Stimulated activated CD4-positive, alpha-beta T cell treated with anti-CD3 and anti-CD28 coated beads, TNF-alpha, amount 100 ng/mL, for 48 hours (primary cell): ENCODE measurements around the gene TTC23.
A peak's percentile ranks its signal among the peaks of the same experiment; 100 is the strongest.
"Not testable (repeated sequence)": the region's sequence is repeated elsewhere in the genome, so short reads cannot be mapped to it uniquely, and the experiment has no call there.

Experiments used
- DNase-seq, 3 donors: peaks; one replicate each; pipeline ENCODE4 v3.0.0-alpha.2; 2020; ENCODE audit warnings: low read depth in 3 of 3

TTC23 gene

DNA sequence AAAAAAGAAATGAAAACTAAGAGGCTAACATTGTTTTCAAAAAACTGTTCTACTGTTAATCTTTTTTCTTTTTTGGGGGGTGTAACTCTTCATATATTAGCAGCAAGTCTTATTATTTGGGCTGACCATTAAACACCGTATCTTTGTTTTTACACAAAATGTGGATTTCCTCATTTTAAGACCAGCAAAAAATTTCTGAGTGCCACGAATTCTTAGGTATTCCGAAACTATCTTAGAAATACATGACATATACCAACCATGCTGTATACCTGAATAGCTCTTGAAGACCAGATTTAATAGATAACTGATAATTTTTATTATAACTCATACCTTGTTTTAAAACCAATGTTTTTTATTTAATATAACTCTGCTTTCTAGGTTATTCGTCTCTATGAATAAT lies 620 bp upstream of the TTC23 start:
- no peak for DNase-seq

DNA sequence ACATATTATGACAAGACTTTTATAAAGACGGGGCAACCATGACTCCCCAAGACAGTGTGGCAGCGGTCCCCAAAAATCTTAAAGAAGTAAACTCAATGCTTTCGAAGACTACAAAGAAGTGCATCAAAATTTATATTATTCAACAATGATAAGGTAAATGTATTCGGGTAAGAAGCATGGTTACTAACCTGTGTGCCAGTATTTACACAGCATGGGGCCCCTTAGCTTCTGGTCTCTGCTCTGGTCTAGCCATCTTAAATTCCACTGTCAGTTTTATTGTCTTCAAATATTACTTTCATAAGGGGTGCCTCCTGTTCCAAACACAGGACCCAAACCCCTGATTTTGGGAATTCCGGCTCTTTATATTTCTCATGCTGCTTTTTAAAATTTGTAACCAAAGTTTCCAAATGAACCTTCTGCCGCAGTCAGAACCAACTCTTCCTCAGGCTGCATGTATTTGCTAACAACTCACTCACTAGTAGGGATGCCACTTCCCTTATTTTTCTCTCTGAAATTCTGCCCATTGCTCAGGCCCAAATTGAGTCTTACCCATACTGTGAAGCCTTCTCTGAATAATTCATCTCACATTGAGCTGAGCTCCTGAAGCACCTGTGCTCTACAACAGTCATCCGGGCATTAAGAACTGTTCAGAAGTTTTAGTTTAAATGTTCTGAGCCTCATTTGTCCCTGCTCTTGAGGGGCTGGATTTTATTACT lies 1.2 kb downstream of the TTC23 start:
- no peak for DNase-seq

DNA sequence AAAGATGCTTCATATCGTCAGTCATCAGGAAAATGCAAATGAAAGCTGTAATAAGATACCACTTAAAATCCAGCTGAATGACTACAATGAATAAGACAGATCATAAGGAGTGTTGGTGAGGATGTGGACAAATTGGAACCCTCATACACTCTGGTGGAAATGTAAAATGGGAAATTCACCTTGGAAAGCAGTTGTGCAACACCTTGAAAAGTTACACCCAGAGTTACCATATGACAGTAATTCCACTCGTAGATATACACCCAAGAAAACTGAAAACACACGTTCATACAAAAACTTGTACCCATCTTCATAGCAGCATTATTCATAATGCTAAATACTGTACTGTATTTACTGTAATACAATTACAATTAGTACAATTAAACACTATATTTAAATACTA lies 2.3 kb downstream of the TTC23 start:
- no peak for DNase-seq

DNA sequence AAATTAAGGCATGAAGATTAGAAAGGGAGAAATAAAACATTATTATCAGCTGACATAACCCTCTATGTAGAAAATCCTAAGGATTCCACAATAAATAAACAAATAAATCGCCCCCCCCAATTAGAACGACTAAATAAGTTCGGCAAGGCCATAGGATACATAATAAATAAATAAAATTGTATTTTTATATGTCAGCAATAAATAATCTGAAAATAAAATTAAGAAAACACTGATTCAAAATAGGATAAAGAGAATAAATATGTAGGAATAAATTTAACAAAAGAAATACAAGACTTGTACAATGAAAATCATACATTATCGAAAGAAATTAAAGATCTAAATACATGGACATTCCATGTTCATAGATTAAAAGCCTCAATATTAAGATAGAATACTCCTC lies 5.1 kb downstream of the TTC23 start:
- no peak for DNase-seq

DNA sequence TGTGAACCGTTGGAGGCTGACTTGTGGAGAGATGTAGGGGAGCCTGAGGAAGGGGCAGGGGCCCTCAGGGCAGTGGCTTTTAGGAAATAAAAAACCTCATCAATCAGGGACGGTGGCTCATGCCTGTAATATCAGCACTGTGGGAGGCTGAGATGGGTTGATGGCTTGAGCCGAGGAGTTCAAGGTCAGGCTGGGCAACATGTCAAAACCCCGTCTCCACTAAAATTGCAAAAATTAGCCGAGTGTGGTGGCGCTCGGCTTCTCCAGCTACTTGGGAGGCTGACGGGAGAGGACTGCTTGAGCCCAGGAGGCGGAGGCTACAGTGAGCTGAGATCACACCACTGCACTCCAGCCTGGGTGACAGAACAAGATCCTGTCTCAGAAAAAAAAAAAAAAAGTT lies 7.6 kb downstream of the TTC23 start:
- no peak for DNase-seq

DNA sequence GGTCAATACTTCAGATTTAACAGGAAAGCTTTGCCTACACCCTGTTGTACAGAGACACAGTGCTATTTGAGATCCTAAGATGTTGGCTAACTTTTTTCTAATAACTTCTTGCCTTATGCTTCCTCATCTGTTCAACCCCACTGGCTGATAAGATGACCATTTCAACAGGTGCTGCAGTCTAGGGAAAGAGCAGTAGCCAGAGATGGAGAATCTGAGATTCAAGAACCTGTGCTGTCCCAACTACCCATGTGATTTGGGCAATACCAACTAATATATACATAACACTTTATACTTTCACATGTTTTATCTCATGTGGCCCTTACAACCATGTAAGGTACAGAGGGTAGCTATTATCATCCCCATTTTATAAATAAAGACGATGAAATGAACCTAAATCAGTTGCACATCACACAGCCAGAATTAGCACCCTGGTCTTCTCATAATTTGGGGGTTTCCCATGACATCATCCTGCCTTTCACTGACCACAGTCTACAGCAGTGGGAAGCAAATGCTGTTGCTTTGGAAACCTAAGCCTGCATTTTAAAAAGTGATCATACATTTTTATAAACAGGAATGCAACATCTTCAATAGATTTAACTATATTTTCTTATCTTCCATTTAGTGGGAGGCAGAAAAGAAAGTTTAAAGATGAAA lies 9.7 kb downstream of the TTC23 start:
- DNase-seq: no peak

DNA sequence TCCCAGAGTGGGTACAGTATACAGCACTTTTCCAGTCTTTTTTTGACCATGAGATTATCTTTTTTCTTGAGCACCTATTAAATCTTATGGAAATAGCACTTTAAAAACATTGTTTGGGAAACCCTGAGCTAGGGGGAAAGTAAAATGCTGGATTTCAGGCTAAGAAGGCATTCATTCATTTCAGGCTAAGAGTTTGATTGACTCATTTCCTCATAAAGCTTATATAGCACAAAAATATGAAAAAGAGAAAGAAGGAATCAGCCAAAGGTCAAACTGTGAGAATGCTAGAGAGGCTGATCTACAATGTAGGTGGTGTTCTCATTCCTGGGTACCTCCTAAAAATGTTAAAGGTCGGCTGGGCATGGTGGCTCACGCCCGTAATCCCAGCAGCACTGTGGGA lies 10.5 kb downstream of the TTC23 start:
- no peak for DNase-seq

DNA sequence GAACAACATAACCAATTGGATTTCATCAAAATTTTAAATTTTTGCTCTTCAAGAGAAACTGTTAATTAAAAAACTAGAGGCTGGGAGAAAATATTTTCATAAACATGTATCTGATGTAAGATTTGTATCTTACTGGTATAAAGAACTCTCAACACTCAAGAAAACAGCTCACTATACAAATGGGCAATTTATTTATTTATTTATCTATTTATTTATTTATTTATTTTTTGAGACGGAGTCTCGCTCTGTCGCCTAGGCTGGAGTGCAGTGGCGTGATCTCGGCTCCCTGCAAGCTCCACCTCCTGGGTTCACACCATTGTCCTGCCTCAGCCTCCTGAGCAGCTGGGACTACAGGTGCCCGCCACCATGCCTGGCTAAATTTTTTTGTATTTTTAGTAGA lies 15.2 kb downstream of the TTC23 start:
- not testable (repeated sequence) for DNase-seq

DNA sequence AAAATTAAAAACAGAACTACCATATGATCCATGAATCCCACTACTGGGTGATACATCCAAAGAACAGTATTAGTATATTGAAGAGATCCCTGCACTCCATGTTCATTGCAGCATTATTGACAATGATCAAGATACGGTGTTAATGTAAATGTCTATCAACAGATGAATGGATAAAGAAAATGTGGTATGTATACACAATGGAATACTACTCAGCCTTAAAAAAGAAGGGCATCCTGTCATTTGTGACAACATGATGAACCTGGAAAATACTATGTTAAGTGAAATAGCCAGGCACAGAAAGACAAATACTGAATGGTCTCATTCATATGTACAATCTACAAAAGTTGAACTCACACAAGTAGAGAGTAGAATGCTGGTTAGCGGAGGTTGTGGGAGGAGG lies 16.6 kb downstream of the TTC23 start:
- no peak for DNase-seq

DNA sequence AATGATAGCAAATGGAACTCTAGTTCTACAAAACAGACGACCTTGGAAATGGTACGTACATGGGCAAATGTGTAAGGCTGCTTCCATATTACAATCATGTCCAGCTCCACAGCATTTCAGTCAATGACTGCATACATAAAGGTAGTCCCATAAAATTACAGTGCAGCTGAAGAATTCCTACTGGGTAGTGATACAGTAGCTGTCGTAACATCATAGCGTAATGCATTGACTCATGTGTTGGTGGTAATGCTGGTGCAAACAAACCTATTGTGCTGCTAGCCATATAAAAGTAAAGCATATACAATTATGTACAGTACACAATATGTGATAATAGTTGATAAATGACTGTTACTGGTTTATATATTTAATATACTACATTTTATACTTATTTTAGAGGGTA lies 18.5 kb downstream of the TTC23 start:
- DNase-seq: no peak

DNA sequence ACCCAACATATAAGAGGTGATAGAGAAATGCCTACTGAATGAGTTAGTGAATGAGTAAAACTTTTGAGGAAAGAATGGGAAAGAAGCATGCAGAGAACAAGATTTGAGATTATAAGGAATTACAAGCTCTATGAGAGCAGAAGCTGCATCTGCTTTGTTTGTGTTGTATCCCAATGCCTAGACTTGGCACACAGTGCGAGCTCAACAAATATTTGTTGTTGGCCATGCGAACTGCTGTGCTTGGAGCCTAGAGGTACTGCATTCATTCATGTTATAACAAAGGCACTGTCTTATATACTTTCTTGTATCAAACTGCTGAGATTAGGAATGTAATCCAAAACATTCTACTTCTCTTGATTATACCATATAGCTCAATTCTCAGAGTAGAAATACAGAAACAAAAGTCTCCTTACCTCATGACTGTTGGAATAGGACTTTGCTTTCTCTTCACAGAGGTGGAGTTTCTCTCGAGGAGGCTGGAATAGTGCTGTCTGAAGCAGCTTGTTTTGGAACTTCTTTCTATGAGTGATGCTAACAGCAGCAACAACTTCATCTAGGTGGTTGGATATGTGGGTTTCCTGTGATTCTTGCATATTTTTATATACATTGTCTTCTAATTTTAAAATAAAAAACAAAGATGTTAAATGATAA lies 21.1 kb downstream of the TTC23 start:
- DNase-seq: no peak

DNA sequence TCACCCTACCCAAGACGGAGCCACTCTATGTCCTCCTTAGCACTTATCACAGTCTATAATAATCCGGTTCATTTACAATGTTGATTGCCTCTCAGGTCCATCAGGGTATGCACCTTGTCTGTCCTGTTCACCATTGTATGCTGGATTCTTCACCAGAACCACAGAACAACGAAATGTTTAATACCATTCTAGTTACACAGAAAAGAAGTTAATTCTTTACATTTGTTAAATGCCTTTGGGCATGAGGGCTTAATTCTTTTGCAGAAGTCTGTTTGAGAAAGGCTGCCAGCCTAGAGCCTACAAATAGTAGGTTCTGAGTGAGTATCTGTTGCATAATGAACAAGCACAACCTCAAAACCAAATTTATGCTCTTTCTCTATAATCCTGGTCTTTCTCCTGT lies 22.6 kb downstream of the TTC23 start:
- no peak for DNase-seq

DNA sequence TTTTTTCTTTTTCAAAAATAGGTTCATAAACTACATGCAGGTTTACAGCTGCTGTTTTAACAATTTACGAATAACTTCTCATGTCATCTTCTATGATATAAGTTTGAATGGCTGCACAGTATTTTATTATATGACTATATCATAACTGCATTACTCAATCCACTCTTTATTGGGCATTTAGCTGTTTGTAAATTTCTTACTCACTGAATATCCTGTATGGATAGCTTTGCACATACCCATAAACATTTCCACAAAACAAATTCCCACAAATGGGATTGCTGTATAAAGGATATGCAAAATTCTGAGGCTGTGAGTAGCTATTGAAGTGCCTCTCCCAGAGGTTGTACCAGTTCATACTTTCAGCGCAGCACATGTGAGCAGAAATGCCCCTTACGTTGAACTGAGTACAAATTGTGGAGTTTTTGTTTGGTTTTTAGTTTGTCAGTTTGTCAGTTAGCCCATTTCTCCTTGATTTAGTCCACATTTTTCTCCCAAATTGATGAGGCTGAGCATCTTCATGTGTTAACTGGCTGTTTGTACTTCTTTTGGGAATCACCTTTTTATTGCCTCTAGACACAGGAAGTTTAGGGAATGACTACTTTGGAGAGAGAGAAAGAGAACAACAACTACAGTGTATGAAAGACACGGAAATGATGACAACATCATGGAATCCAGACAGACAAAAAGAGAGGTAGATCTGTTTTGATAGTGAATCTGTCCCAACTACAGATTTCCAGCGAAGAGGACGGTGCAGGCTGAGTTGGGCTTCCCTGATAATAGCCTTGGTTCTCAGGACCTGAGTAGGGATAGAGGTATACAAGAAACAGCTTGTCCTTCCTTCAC lies 24.8 kb downstream of the TTC23 start:
- no peak for DNase-seq

DNA sequence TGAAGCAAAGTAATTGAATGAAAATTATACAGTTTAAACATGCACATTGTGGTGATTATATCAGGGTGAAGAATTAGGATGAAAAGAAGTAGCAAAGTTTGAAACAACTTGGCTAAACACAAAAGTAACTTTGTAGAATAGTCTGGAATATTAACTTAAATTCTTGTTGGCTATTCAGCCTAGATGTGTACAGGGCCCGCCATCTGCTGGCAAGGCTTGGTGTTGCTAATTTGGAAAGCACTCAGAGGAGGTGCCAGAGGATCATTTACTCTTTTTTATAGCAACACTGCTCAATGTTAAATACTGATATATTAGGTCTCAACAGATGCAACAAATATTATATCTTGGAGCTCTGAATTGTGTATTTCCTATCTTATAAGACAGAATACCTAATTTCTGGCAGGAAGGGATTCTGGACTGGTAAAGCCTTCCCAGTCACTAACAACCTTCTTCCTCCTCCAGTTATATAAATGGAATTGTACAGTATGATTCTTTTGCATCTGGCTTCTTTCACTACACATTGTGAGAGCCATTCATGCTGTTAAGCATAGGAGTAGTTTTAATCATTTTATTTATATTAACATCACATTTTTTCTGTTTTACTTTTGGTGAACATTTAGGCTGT lies 36.1 kb downstream of the TTC23 start:
- DNase-seq: peak; percentile 20 to 53 (median 46)

DNA sequence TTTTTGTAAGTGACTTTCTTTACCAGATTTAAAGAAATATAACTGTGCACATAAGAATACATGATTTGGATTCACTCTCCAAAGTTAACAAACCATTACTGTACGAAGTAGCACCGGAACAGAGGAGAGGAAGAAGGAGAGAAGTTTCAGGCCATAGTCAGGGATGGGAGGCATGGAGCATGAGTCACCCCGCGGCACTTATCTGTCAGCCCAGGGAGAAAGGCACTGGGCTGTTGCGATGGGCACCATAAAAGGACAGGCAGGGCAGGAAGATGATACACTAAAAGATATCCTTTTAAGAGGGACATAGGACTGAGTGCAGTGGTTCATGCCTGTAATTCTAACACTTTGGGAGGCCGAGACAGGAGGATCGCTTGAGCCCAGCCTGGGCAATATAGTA lies 37.0 kb downstream of the TTC23 start:
- DNase-seq: no peak

DNA sequence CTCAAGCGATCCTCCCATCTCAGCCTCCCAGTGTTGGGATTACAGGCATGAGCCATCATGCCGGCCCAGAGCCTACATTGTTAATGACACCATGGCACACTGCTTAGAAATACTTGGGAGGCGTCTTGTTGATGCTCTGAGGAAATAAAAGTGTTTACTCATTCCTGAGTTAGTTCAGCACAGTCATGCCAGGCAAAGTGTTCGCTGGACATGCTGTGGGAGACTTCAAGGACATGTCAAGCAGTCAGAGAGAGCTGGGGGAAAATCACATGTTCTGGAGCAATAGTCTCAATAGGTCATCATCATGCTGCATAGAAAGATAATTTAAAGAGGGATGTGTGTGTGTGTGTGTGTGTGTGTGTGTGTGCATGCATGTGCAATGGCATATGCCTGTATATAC lies 37.5 kb downstream of the TTC23 start:
- no peak for DNase-seq

DNA sequence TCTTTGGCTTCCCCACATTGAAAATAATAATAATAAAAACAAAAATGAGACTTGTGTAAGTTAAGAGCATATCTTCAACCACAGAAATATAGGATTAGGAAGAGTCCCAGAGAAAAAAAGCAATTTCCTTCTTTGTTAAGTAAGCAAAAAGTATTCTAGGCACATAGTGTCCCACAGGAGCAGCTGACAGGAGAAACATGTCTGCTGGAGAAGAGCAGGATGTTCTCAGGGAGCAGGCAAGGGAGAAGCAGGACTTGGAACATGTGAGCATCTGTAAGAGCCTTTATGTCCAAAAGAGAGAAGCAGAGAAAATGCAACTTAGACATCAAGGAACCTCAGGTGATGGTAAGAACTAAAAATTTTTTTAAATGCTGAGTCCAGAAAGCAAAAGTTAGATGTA lies 39.0 kb downstream of the TTC23 start:
- no peak for DNase-seq

DNA sequence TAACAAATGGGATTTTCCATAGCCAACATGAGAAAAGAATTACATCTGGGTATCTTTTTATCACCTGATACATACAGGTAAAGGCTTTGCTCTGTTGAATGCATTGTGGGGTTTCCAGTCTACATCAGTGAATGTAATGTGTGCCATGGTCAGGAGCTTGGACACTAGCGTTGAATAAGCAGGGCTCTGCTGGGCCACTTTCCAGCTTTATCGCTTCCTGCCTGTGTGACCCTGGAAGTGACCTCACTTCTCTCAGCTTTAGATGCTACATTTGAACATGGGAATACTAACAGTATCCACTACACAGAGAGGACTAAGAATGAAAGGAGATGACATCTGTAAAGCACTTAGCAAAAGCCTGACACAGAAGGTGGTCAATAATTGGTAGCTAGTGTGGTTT lies 40.1 kb downstream of the TTC23 start:
- no peak for DNase-seq

DNA sequence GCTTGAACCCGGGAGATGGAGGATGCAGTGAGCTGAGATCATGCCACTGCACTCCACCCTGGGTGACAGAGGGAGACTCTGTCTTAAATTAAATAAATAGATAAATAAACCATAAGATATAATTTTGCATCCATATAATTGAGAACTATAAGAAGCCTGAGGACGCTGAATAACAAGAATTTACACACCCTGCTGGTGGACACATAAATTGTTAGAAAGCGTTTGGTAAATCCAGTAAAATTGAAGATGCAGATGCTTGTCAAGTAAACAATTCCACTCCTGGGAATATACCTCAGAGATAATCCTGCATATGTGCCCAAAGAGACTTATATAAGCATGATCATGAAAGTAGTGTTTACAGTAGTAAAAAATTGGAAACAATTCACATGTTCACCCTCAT lies 41.7 kb downstream of the TTC23 start:
- DNase-seq: no peak

DNA sequence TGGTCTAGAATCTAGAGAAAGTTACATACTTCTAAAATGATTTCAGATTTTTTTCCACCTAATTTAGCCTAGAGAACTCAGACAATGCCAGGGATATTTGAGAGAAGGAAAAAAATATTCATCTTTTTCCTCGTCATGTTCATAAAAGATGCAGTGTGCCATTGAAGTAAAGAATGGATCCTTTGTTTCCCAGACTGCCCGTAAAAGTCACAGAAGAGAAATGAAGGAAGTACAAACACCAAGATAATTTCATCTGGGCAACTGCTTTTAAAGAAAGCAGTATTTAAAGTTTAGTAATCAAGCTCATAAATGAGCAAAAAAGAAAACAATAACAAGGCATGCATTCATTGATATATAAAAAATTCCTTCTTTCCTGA lies 47.2 kb downstream of the TTC23 start:
- no peak for DNase-seq

DNA sequence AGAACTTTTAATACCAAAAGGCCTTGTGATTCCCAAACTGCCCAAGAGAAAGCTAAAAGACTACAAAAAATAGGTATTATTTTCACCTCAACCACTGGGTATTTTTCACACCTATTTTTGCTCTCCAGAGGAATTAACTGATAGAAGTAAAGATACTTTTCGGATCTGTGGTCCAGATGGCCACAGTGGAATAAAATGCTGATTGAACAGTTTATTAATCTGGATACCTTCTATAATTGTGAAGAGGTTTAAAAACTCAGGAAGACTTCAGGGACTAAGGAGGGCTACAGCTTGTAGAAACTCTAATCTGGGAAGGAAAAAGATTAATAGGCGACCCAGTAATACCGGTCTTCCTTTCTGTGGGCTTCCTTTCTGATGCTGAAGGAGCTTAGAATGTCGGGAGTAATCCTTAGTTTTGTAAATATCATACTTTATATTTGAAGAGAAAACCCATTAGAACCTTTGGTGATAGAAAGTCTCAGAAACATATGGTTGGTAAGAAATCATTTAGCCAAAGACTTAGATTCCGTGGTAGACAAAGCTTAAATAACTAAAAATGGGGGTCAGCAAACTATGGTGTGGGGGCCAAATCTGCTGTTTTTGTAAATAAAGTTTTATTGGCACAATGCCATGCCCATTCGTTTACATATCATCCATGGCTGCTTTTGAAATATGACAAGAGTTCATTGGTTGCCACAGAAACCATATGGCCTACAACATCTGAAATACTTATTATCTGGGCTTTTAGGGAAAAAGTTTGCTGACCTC lies 47.8 kb downstream of the TTC23 start:
- no peak for DNase-seq
